AML-193 (cell line): ENCODE data around the gene AQP2.
"Not testable (repeated sequence)": the region's sequence is repeated elsewhere in the genome, so short reads cannot be mapped to it uniquely, and the experiment has no call there.

Experiments
- DNase-seq, 2 experiments: peaks; one replicate each; lab custom pipeline; 2025; lab: John Stamatoyannopoulos, UW

AQP2 gene

GRCh38 chr12:49969651-49970429 is 19.3 kb downstream of the AQP2 start:
- DNase-seq = no peak

- DNase-seq = no peak
These were observed 20.1 kb downstream of the AQP2 start for GRCh38 chr12:49970658-49971057.

- no peak for DNase-seq
These were observed 20.6 kb downstream of the AQP2 start for GRCh38 chr12:49971141-49971540.

- no peak for DNase-seq
These were observed 21.6 kb downstream of the AQP2 start for GRCh38 chr12:49972129-49972528.

DNA sequence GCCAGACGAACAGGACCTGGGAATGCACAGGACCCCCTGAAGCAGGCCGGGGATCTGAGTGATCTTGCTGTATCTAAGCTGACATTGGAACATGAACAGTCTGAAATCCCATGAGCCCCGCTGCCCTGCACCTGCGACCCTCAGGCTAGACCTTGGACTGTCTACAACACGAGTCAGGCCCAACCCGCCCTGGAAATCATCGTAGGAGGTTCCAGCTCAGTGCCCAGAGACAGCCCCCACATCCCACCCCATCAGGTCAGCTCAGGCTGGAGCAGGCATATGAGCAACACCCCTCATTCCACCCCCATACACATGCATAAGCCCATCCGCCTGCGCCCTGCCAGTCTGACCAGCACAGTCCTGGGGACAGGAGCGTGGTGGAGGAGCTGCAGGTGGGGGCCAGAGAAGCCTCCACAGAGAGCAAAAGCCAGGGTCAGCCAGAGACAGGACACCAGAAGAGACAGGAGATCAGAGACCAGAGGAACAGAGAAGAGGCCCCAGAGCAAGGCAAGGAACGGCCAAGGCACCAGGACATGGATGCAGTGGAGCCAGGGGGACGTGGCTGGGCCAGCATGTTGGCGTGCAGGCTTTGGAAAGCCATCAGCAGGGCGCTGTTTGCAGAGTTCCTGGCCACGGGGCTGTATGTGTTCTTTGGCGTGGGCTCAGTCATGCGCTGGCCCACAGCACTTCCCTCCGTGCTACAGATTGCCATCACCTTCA is 22.3 kb downstream of the AQP2 start, which contains the start of gene AQP6:
TSS of gene AQP6 (plus strand) at position 307 of the 720 bp plus-strand sequence. CDS start at position 534, 227 bp downstream.
- DNase-seq = no peak

GRCh38 chr12:49973361-49973830 is 22.9 kb downstream of the AQP2 start:
- no peak for DNase-seq

DNA sequence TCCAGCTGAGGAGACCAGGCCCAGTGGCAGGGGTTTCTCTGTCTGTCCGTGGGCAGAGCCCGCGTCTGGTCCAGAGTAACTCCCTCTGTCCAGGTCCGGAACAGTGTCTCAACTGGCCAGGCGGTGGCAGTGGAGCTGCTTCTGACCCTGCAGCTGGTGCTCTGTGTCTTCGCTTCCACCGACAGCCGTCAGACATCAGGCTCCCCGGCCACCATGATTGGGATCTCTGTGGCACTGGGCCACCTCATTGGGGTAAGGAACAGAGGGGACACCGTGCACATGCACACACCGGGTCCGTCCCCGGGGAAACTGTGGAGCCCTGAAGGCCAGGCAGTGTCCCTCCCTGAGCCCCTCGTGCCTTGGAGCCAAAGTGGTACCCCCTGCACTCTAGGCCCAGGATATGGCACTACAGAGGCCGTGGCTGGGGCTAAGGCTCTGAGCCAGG is 23.7 kb downstream of the AQP2 start:
- no peak for DNase-seq

GRCh38 chr12:49974677-49975317 is 24.3 kb downstream of the AQP2 start:
- DNase-seq = no peak

GRCh38 chr12:49975318-49975761 is 24.8 kb downstream of the AQP2 start:
- no peak for DNase-seq

DNA sequence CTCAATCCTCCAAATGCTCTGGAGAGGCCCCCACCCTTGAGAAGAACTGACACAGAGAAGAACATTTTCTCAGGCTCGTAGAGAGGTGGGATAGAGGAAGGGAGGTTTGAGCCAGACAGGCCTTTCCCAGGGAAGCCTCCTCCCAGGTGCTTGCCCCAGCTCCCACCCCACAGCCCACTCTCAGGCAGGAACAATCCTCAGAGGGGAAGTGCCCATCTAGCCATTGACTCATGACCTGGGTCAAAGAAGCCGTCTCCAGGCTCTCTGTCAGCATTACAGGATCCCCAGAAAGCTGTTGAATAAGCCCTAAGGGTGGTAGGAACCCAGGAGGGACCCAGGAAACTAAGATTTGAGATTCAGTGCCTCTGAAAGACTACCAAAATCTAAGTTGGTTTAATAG is 26.0 kb downstream of the AQP2 start:
- DNase-seq = no peak

DNA sequence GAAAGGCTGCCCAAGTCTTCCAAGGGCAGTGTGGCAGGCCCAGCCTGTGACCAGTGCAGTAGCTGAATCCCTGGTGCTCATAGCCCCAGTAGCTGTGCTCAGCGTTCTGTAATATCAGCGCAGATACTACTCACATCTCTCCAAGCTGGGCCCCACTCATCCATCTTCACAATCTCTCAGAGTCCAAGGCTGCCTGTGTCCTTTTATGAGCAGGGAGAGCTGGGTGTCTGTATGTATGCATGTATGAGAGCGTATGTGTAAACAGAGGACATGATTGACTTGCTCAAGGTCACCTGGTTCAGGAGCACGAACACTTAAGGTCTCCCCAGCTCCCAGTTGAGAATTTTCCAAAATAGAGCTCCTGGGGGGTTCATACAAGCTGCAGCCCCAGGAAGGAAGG is 27.6 kb downstream of the AQP2 start:
- DNase-seq = no peak

DNA sequence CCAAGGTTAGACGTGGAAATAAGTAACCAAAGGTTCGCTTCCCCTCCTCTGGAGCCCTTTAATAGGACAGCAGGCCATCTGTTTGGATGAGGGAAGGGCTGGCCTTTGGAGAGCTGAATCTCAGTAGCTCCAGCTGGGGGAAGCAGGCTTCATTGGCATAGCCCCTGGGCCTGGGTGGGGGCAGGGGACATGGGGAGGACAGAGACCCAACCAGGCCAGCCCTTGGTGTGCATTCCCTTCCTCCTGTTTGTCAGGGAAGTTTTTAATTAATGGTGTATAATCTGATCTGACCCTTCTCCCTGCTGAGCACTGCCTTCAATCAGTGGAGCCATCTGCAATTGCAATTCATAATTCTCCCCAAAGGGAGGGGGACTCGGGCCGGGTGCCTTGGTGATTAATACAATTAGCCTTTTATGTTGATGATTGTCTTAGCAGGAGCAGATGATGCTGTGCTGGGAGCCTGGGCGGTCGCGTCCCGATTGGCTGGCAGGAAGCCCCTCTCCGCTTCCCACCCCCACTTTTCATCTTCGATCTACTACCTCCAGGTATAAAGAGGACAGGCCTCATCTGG is 28.6 kb downstream of the AQP2 start:
- DNase-seq = no peak

DNA sequence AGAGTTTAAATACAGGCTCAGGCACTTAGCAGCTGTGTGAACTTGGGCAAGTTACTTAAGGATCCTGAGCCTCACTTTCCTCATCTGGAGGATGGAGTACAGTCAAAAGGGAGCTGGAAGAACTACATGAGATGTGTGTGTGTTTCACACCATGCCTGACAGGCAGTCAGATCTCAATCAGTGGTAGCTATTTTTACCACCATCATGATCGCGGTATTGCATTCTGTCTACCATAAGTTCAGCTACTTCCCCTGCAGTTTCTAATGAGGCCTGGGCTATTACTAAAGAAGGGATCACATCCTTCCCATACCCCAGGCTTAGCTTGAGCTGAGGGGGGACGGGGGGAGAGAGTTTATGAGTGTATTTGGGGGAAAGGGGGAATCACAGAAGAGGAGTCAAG is 29.3 kb downstream of the AQP2 start:
- no peak for DNase-seq

DNA sequence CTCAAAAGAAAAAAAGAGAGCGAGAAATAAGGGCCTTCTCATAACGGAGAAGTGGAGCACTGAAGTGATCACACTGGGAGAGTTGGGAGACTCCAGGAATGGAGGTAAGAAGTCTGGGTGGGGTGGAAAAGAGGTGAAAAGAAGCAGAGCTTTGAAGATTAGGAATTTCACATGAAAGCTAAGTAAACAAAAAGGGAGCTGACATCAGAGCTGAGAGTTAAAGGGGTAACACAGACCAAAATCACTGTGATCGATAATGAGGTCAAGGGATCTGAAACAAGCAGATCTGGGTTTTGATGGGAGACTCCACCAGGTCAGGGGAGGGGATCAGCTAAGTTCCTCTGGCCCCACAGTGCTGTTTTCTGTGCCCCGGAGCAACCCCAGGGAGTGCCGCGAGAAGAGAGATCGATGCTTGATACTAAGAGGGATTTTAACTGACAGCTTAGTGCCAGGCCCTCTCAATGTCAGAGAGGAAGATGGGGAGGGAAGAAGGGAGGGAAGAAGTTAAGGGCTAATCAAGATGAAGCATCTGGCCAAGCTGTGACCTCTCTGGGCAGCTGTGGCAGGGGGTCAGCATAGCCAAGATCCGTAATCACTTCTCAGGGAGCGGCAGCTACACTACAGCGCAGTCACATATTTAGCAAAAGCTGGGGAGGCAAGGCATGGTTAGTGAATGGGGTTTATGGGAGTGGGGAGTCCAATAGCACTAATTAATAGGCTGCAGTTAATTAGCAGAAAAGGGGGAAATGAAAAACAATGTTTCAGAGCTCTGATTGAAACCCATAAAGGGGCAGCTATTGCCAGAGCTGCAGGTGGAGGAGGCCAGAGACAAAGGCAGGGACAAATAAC is 30.2 kb downstream of the AQP2 start:
- DNase-seq = no peak

- peak; percentile 13 to 19 for DNase-seq
These were observed 31.9 kb downstream of the AQP2 start for GRCh38 chr12:49982246-49983087.

- no peak for DNase-seq
These were observed 33.4 kb downstream of the AQP2 start for GRCh38 chr12:49983892-49984291.

- DNase-seq = no peak
These were observed 34.2 kb downstream of the AQP2 start for GRCh38 chr12:49984476-49985359.

DNA sequence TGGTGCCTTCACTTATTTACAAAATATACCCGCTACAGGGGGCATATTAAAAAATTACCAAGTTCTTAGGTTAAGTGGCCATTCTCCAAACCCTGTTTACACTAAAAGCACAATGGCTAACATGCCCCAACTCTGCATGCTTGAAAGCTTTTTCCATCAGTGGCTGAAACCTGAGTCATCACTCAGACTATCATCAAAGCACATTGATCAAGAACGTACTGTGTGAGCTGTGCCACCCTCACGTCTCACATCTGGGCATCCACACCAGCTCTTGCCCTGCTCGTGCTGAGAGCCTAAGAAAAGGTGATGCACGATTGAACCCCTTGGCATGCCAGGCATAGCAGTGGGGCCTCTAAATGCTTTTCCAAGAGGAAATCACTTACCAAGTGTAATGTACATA is 35.4 kb downstream of the AQP2 start:
- DNase-seq = no peak

- DNase-seq = not testable (repeated sequence)
These were observed 35.9 kb downstream of the AQP2 start for GRCh38 chr12:49986476-49986875.
